GM18868 (cell line): ENCODE data around the gene ARRDC2.
"Not testable (repeated sequence)": the region's sequence is repeated elsewhere in the genome, so short reads cannot be mapped to it uniquely, and the experiment has no call there.

Experiments used
- ATAC-seq: cut with Tn5 transposase; IDR thresholded peaks from one replicate; pipeline ENCODE4 v1.9.1; 2021; ENCODE audit warnings: mild to moderate bottlenecking, moderate library complexity; ENCODE audit not compliant: unreplicated experiment

ARRDC2 gene

DNA sequence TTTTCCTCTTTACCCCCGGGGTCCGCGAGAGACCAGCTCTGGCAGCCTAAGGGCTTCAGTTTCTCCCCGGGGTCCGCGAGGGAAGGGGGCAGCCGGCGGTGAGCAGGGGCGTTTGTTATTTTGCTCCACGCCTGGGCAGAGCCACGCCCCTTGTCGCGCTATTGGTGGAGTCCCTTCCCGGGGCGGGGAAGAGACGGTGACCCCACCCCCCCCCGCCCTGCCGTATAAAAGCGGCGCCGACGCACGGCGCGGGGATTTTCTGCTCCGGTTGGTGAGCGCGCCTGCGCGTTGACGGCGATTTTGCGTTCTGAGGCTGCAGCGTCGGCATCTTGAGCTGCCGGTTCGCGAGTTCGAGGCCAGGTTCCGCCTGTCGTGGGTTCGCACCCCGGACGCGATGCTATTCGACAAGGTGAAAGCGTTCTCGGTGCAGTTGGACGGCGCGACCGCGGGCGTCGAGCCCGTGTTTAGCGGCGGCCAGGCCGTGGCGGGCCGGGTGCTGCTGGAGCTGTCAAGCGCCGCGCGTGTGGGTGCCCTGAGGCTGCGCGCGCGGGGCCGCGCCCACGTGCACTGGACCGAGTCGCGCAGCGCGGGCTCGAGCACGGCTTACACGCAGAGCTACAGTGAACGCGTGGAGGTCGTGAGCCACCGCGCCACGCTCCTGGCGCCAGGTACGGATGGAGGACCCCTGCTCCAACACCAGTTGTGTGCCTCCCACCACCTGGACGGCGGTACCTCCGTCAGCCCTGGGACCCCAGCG is at the start of gene ARRDC2:
Gene ARRDC2, plus strand, starts transcription at position 254 of the 757 bp plus-strand sequence. Its CDS starts 141 bp downstream, at position 395.
- peak; percentile 48 for ATAC-seq

DNA sequence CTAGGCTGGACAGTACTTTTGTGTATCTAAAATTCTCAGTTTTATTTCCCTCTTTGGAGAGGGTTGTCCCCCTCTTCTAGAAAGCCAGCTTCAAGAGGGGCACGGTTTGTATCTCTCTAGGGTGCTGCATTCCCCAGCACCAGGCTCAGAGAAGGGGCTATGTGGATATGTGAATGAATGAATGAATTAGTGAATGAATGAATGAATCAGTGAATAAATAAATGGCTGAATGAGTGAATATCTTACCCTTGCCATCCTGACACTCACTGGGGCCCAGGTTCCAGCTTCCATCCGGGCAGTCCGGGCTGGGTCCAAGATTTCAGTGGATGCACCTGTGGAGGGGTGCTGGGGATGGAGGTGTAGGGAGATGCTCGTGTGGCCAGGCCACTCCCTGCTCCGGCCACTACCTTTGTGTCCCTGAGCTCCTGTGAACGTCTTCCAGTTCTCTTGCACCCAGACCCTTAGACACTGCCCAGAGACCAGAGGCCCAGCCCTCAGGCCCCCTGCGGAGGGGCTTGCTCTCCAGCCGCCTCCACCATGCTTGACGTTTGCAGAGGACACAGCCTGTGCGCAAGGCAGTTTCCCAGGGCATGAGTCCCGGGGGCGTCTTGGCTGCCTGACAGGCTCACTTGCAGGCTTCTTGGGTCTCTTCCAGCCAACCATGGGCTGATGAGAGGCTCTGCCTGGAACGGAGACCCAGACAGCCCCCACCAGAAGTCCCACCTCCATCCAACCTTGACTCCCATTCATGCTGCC is 43.9 kb upstream of the ARRDC2 start:
- no peak for ATAC-seq

DNA sequence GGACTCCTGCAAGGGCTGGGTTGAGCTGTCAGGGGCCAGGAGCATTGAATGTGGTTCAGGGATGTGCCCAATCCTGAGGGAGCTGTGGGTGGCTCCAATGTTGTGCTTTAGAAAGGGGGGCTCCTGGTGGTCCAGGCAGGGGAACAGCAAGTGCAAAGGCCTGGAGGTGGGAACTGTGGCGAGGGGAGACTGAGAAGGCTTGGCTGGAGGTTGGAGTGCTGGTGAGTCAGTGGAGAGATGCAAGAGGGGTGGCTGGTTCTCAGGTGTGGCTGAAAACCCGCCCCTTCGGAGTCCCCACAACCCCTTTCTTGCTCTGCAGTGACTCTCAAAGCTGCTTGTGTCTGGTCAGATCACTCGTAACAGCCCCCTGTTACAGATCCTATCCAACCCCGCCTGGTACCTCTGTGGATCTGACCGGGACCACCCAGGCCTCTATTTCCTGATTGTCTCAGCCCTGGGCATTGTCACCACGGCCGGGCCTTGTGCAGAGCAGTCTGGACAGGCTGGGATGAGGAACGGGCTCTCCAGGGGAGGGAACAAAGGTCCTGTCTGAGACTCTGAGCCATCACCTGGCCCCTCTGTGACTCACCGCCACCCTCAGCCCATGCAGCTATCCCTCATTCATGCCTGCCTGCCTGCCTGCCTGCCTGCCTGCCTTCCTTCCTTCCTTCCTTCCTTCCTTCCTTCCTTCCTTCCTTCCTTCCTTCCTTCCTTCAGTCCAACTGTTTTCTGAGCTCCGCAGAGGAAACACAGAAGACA is 42.4 kb upstream of the ARRDC2 start:
- ATAC-seq: no peak

DNA sequence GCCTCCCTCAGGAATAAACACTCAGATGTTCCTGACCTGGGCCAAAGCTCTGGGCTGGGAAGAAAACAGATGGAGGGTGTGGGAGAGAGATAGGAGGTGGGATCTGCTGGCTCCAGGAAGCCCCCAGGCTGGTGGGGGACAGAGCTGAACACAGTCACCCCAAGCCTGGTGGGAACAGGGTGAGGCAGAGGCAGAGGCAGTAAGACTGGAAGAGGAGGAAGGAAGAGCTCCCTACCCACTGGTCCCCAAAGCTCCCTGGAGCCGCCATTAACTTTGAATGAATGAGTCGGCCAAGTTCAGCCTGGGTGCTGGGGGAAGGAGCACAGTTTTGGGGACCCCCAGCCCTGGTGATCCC is 41.9 kb upstream of the ARRDC2 start:
- ATAC-seq: no peak

DNA sequence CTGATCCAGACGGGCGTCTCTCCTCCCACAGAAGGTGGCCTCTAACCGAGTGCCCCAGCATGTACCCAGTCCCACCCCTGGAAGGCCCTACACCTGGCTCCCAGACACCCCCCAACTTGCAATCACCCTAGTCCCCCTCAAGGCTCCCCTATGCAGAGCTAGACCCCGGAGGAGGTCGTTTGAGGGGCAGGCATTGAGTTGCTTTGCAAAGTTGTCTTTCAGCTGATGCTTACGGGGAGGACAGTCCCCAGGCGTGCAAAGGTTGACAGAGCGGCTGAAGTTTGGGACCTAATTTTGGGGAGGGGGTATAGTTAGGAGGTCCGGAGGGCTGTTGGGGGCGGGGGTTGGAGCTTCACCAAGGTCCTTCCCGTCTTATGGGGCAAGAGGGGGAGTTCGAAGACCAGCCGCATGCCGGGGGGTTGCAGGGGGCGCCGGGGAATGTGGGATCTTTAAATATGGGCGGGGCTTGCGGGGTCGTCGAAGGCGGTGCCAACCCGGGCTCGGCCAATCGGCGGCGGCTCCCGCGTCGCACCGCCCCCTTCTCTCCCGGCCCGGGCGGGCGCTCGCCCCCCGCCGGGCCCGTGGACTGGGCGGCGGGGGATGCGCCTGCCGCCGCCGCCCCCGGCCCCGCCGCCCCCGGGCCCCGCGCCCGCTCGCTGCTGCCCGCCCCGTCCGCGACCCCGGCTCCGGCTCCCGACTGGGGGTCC is 41.3 kb upstream of the ARRDC2 start, which contains the start of gene KCNN1:
Gene KCNN1, plus strand, starts transcription at position 558 of the 707 bp plus-strand sequence. CDS start 6,782 bp downstream, outside the sequence.
- no peak for ATAC-seq

DNA sequence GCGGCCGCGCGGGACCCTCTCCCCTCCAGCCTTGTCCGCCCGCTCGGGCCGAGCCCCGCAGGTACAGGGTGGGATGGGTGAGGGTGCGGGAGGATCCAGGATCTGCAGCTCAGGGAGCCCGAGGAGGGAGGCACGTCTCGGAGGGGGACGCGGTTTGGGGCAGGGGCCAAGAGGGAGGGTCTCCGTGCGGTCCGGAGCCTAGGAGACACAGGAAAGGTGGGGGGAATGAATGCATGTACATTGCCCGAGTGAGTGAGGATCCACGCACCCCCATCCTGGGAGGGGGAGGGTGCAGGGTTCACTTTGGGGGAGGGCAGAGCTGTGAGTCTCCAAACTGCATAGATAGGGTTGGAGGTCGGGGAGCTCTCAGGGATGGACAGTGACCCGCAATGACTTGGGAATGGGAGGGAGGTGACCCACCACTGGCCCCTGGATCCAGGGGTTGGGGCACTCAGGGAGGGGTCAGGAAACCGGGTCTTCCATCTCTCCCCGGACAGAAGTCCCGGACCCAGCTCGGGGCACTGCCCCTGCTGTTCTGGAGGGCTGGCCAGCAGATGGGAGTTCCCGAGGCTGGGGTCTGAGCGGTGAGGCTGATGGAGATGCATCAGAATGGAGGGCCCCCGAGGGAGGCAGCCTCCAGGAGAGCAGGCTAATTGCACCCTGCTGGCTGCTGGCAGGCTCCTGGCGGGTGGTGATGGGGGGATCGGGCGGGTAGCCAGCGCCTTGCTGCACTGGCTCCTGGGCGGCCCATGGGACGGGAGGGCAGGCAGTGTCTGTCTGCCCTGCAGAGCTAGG is 40.5 kb upstream of the ARRDC2 start:
- ATAC-seq: no peak

DNA sequence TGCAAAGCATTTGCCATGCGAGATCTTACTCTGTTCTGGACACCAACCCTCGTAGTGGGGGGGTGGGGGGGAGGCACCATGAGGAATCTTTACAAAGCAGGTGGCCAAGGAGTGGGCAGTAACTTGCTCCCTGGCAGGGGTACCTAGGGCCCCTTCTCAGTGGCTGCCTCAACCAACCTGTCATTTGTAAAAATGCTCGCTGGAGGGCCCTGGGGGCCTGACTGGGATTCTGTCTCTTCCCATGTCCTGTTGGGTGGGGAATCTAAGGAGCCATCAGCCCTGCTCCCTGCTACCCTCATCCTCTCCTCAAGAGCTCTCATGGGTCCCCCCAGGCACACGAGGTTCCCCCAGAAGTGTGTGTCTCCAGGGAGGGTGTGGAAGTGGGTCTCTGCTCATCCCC is 39.6 kb upstream of the ARRDC2 start:
- no peak for ATAC-seq

DNA sequence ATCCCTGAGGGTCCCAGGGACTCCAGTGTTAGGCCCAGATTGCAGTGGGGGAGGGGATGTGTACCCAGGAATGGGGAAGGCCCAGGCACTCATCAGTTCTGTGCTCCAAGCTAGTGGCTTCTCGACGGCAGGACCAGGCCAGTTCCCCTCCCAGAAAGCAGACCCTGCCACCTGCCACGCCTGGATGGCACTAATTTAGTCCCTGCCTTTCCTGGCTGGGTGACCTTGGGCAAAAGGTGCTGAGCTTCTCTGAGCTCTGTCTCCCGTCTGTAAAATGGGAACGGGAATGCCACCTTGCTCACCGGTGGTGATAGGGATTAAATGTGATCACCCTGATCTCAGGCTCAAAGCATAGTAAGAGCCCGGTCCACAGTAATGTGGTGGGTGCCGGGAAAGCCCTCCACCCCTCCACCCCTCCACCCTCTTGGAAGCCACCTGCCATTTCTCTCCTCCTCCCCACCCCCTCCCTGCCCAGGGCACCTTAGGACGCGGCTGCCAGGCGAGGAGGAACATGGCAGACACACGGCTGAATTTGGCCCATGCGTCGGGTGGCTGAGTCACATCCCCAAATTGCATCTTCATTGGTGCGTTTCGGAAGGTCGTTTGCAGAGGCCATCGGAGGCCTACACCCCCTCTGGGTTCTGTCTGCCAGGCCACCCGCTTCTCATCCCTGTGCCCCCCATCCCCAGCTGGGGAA is 38.7 kb upstream of the ARRDC2 start:
- ATAC-seq: no peak

DNA sequence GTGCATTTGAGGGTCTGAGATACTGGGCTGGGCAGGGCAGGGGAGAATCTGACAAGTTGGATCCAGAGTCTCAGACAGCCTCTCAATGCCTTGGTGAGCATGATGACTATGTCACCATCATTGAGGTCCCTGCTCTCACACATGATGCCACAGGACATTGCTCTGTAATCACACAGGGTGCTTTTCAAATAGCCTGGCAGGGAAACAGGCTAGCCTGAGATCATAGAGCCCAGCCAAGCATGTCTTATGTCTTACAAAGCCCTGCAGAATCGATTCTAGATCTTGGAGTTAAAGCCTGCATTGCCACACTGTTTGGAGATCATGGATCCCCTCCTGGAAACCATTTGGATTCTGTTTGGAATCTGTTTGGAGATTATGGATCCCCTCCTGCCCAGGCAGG is 35.7 kb upstream of the ARRDC2 start:
- ATAC-seq: no peak

DNA sequence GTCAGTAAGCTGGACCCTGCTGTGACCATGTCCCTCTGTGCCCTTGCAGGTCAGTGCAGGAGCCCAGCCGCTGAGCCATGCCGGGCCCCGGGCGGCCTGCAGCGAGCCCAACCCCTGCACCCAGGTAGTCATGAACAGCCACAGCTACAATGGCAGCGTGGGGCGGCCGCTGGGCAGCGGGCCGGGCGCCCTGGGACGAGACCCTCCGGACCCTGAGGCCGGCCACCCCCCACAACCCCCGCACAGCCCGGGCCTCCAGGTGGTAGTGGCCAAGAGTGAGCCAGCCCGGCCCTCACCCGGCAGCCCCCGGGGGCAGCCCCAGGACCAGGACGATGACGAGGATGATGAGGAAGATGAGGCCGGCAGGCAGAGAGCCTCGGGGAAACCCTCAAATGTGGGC is 34.2 kb upstream of the ARRDC2 start:
- no peak for ATAC-seq

DNA sequence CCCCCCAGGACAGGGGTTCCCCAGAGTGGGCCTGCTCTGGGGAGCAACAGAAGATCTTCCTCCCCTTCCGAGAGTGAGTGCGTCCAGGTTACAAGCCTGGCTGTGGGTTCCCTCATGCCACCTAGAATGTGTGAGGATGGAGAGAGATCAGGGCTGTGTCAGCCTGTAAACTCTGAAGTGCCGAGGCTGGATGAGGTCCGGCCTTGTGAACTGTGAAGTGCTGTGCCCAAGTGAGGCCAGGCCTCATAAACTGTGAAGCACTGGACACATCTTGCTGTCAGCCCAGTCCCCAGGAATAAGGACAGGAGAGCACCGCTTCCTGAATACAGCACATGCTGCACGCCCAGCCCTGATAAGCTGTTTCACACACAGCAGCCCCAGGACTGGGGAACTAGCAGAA is 33.4 kb upstream of the ARRDC2 start:
- no peak for ATAC-seq

DNA sequence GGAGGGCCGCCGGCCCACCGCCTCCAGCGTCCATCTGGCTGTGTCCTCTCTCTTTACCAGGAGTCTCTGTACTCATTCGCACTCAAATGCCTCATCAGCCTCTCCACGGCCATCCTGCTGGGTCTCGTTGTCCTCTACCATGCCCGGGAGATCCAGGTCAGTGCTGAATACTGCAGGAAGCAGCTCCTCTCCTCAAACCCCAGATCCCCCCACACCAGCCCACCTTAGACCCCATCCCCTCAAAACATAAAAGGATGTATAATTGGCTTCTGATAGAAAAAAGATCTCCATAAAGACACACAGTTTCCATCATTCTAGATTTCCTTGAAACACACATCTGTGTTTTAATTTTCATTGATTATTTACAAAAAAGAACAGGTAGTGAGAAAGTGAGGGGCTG is 32.9 kb upstream of the ARRDC2 start:
- ATAC-seq: no peak

DNA sequence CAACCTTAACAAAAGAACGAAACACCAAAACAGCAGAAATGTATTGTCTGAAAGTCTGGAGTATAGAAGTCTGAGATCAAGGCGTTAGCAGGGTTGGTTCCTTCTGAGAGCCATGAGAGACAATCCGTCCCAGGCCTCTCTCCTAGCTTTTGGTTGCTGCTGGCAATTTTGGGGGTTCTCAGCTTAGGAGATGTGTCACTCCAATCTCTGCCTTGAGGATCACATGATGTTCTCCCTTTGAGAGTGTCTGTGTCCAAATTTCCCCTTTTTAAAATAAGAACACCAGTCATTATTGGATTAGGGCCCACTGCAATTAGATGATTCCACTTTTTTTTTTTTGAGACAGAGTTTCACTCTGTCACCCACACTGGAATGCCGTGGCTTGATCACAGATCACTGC is 30.9 kb upstream of the ARRDC2 start:
- no peak for ATAC-seq

DNA sequence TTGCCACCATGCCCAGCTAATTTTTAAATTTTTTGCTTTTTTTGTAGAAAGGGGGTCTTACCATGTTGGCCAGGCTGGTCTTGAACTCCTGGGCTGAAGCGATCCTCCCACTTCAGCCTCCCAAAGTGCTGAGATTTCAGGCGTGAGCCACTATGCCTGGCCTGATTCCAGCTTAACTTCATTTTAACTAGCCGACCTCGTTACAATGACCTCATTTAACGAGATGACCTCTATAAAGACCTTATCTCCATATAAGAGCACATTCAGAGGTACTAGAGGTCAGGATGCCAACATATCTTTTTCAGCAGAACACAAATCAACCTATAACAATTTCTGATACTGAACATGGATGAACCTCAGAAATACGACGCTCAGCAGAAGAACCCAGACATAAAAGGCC is 30.5 kb upstream of the ARRDC2 start:
- no peak for ATAC-seq

DNA sequence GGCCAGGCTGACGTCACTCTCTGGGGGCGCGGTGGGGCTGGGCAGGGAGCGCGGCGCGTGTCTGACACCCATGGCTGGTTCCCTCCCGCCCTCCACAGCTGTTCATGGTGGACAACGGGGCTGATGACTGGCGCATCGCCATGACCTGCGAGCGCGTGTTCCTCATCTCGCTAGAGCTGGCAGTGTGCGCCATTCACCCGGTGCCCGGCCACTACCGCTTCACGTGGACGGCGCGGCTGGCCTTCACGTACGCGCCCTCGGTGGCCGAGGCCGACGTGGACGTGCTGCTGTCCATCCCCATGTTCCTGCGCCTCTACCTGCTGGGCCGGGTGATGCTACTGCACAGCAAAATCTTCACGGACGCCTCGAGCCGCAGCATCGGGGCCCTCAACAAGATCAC is 26.4 kb upstream of the ARRDC2 start:
- no peak for ATAC-seq

DNA sequence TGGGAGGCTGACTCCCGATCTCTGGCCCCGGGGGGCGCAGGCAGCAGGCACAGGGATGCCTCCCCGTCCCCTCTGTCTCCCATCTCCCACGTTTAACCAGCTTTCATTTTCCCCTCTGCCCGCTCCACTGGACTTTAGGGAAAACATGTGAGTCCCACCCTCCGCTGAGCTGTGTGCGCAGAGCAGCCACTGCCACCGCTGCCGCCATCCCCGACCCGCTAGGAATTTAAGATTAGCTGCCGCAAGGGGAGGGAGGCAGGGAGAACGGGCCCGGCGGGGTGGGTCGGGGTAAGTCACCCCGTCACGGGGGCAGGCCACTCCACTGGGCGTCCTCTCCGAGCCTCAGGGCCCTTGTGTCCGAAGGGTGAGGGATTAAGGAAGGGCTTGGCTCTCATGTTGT is 25.5 kb upstream of the ARRDC2 start:
- no peak for ATAC-seq

DNA sequence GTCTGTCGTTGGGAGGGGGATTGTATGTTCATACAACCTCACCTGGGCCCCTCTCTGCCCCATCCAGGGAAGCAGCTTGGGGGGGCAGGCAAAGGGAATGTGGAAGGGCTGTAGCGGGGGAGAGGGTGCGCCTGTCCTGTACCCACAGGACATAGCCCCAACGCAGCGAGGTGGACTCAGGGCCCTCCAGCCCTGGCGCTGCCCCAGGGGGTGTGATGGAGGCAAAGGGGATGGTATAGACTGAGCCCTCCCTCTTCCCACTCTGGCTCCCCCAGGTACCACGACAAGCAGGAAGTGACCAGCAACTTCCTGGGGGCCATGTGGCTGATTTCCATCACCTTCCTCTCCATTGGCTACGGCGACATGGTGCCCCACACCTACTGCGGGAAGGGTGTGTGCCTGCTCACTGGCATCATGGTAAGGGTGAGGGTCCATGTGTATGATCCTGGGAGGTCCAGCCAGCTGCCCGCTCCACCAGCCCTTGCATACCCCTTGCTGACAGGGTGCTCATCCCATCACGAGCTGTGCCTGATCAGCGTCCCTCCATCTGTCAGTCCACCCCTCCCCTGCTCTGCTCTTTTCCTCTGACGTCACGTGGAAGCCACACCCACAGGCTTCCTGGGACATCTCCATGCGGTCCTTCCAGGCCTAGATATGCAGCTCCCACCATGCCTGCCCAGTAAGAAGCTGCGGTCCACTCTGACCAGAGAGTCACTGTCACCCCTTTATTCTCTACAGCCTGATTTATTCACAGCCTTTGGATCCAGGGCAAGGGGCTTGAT is 22.7 kb upstream of the ARRDC2 start:
- ATAC-seq: no peak

DNA sequence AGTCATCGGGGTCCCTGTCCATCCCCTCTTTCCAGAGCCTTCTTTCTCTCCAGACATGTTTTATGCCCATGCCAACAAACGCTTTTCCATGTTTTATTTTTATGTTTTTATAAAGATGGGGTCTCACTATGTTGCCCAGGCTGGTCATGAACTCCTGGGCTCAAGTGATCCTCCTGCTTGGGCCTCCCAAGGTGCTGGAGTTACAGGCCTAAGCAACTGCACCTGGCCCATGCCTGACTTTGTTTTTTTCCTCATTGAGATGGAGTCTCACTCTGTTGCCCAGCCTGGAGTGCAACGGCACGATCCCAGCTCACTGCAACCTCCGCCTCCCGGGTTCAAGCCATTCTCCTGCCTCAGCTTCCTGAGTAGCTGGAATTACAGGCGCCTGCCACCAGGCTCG is 21.4 kb upstream of the ARRDC2 start:
- not testable (repeated sequence) for ATAC-seq

DNA sequence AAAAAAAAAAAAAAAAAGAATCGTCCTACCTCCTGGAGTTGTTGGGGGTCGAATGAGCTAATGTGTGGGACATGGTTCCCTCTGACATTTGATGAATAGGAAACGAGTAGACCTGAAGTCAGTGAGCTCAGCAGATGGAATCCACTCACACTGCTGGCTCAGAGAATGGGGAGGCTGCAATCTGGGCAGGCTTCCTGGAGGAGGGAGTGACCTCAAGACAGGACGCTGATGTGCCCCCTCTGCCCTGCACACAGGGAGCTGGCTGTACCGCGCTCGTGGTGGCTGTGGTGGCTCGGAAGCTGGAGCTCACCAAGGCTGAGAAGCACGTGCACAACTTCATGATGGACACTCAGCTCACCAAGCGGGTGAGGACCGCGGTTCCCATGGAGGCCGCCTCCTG is 19.8 kb upstream of the ARRDC2 start:
- ATAC-seq: no peak
